ENCODE results near the gene COL8A2. TPM values are rescaled to one million over a fixed set of nuclear protein-coding genes. Genes with fewer than 3 reads are reported as not detected.
A peak's percentile ranks its signal among the peaks of the same experiment; 100 is the strongest.

The COL8A2 gene
- total RNA-seq, 1 donor from 2014 or later: not detected

DNA sequence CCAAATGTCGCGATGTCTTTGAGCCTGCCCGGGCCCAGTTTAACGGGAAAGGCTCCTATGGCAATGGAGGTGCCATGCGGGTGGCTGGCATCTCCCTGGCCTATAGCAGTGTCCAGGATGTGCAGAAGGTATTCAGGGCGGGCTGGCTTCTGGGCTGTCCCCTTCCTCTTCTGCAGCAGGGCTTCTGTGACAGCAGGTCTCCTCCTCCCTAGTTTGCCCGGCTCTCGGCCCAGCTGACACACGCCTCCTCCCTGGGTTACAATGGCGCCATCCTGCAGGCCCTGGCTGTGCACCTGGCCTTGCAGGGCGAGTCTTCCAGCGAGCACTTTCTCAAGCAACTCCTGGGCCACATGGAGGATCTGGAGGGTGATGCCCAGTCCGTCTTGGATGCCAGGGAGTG, 33.3 kb downstream of the COL8A2 start:
- TF ChIP-seq, protein P1, sequence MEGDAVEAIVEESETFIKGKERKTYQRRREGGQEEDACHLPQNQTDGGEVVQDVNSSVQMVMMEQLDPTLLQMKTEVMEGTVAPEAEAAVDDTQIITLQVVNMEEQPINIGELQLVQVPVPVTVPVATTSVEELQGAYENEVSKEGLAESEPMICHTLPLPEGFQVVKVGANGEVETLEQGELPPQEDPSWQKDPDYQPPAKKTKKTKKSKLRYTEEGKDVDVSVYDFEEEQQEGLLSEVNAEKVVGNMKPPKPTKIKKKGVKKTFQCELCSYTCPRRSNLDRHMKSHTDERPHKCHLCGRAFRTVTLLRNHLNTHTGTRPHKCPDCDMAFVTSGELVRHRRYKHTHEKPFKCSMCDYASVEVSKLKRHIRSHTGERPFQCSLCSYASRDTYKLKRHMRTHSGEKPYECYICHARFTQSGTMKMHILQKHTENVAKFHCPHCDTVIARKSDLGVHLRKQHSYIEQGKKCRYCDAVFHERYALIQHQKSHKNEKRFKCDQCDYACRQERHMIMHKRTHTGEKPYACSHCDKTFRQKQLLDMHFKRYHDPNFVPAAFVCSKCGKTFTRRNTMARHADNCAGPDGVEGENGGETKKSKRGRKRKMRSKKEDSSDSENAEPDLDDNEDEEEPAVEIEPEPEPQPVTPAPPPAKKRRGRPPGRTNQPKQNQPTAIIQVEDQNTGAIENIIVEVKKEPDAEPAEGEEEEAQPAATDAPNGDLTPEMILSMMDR (IDR thresholded peaks at IDR 0.05; ENCODE audit: partially characterized antibody, unreplicated experiment): no peak
- Mint-ChIP-seq H3K4me3 (ENCODE audit: unreplicated experiment) (no peak overlapping the region), H3K4me1 (ENCODE audit: low read depth, unreplicated experiment) (peaks cover 12% of the 10 kb centered on the region), H3K36me3 (ENCODE audit: unreplicated experiment) (no peaks in the 10 kb centered on the region), H3K9me3 (ENCODE audit: unreplicated experiment) (peaks cover 6% of the 10 kb centered on the region), H3K27ac (ENCODE audit: unreplicated experiment) (no peak overlapping the region), H3K27me3 (ENCODE audit: unreplicated experiment) (peaks cover 9% of the 10 kb centered on the region)
- no peak for DNase-seq

DNA sequence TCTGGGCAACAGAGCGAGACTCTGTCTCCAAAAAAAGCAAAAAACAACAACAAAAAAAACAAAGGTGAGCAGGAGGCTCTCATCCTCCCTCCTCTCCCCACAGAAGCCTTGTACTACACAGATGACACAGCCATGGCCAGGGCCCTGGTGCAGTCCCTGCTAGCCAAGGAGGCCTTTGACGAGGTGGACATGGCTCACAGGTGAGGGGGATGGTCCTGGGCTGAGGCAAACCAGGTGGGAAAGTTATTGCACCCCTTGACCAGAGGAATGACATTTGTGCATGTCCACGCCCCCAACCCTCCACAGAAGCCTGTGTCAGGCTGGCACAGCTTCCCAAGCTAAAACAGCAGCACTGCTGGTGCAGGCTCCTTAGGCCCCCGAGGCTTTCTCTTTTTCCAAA, 33.9 kb downstream of the COL8A2 start:
- no peak overlapping the region for H3K4me3 Mint-ChIP-seq (ENCODE audit: unreplicated experiment)
- H3K27me3 Mint-ChIP-seq (ENCODE audit: unreplicated experiment): peaks cover 10% of the 10 kb centered on the region
- H3K9me3 Mint-ChIP-seq (ENCODE audit: unreplicated experiment): peaks cover 4% of the 10 kb centered on the region
- no peaks in the 10 kb centered on the region for H3K36me3 Mint-ChIP-seq (ENCODE audit: unreplicated experiment)
- peaks cover 8% of the 10 kb centered on the region for H3K4me1 Mint-ChIP-seq (ENCODE audit: low read depth, unreplicated experiment)
- H3K27ac Mint-ChIP-seq (ENCODE audit: unreplicated experiment): no peak overlapping the region
- TF ChIP-seq, protein P1 (IDR thresholded peaks at IDR 0.05; ENCODE audit: partially characterized antibody, unreplicated experiment): no peak
- no peak for DNase-seq

DNA sequence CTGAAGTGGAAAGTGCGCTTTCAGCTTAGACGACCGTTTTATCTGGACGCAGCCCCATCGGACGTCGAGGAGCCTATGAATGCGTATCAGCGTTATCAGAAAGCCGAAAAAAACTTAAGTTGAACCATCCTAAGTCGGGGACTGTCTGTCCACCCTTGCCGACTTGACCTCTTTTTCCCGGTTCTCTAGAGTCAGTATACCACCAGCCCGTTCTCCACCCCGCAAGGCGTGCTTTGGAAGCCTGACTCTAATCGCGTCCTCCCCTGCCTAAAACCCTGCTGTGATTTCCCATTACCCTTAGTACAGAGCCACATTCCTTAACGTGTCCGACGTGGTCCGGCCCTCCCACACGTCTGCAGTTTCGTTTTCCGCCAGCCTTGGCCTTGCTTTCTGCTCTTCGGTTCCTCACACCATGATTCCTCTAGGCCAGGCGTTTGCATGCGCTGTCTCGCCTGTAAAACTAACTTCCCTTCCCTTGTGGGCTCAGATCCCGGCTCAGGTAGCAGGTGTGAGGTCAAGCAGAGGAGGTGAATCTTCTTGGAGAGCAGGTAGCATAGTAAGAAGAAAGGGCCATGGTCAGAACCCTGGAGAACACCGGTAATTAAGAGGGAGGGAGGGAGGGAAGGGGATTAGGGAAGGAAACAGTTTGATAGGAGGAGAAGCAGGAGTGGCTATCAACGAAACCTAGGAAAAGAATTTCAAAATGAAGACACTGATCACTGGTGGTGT, 35.5 kb downstream of the COL8A2 start:
- Mint-ChIP-seq H3K9me3 (ENCODE audit: unreplicated experiment) (peaks cover 4% of the 10 kb centered on the region), H3K27ac (ENCODE audit: unreplicated experiment) (peak overlapping the region; percentile 68), H3K4me3 (ENCODE audit: unreplicated experiment) (peak overlapping the region; percentile 92), H3K27me3 (ENCODE audit: unreplicated experiment) (peaks cover 11% of the 10 kb centered on the region), H3K4me1 (ENCODE audit: low read depth, unreplicated experiment) (peaks cover 8% of the 10 kb centered on the region), H3K36me3 (ENCODE audit: unreplicated experiment) (no peaks in the 10 kb centered on the region)
- TF ChIP-seq, protein P1 (IDR thresholded peaks at IDR 0.05; ENCODE audit: partially characterized antibody, unreplicated experiment): no peak
- no peak for DNase-seq

DNA sequence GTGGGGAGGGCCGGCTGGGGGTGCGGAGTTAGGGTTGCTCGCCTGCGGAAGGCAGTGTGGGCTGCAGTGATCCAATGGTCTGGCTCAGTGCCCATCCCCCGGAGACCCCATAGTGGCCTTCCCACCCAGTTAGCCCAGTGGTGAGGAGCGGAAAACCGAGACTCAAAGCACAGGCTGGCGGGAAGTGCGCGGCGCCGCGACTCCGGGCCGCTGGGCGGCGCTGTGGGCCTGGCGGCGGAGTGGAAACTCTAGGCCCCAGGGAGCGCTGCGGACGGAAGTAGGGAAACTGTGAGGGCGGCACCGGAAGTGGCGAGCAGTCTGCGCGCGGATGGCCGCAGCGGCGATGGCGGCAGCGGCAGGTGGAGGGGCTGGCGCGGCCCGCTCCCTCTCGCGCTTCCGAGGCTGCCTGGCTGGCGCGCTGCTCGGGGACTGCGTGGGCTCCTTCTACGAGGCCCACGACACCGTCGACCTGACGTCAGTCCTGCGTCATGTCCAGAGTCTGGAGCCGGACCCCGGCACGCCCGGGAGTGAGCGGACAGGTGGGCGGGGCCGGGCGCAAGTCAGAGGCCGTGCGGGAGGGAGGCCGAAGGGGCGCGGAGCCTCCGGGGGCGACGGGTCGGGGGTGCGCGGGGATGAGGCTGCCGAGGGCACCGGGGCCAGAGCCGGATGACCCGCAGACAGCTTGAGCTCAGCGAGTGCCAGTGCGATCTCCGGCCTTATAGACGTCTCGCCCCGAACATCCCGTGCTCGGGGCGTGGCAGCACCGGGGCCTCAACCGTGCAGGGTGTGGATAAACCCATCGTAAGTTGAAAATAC, 36.2 kb downstream of the COL8A2 start, which contains the start of gene ADPRS:
TSS of gene ADPRS (plus strand) at position 316 of the 816 bp plus-strand sequence. CDS start at position 329, 13 bp downstream.
- H3K27me3 Mint-ChIP-seq (ENCODE audit: unreplicated experiment): peaks cover 11% of the 10 kb centered on the region
- TF ChIP-seq, protein P1 (IDR thresholded peaks at IDR 0.05; ENCODE audit: partially characterized antibody, unreplicated experiment): peak; percentile 97
- H3K36me3 Mint-ChIP-seq (ENCODE audit: unreplicated experiment): no peaks in the 10 kb centered on the region
- peaks cover 8% of the 10 kb centered on the region for H3K4me1 Mint-ChIP-seq (ENCODE audit: low read depth, unreplicated experiment)
- peak within 1 kb of the TSS; percentile 68 for H3K27ac Mint-ChIP-seq (ENCODE audit: unreplicated experiment)
- H3K9me3 Mint-ChIP-seq (ENCODE audit: unreplicated experiment): peaks cover 4% of the 10 kb centered on the region
- peak within 1 kb of the TSS; percentile 92 for H3K4me3 Mint-ChIP-seq (ENCODE audit: unreplicated experiment)
- DNase-seq: peak; percentile 93

DNA sequence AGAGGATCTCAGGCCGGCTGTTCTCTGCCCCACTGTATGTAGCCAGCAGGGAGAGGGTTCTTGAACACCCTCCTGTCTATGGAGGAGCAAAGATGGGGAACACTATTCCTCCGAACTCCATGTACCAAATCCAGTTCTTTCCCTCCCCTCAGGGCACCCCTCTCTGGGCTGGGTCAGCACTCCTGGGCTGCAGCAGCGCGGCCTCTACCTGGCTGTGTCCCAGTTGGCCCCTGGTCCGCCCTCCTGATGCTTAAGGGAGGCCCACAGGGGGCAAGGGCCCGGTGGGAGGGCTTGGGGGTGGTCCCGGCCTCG, 36.8 kb downstream of the COL8A2 start:
- no peak overlapping the region for H3K4me3 Mint-ChIP-seq (ENCODE audit: unreplicated experiment)
- DNase-seq: no peak
- peaks cover 8% of the 10 kb centered on the region for H3K4me1 Mint-ChIP-seq (ENCODE audit: low read depth, unreplicated experiment)
- H3K36me3 Mint-ChIP-seq (ENCODE audit: unreplicated experiment): no peaks in the 10 kb centered on the region
- peaks cover 13% of the 10 kb centered on the region for H3K27me3 Mint-ChIP-seq (ENCODE audit: unreplicated experiment)
- H3K27ac Mint-ChIP-seq (ENCODE audit: unreplicated experiment): no peak overlapping the region
- peaks cover 4% of the 10 kb centered on the region for H3K9me3 Mint-ChIP-seq (ENCODE audit: unreplicated experiment)
- TF ChIP-seq, protein P1 (IDR thresholded peaks at IDR 0.05; ENCODE audit: partially characterized antibody, unreplicated experiment): no peak

Measured in glutamatergic neuron (in vitro differentiated cells).